NCI-H2171 (cell line): ENCODE results near the gene LSM3.
A peak's percentile ranks its signal among the peaks of the same experiment; 100 is the strongest.

Experiments used
- DNase-seq: peaks from one replicate; lab custom pipeline; 2025; lab: John Stamatoyannopoulos, UW

Gene LSM3

DNA sequence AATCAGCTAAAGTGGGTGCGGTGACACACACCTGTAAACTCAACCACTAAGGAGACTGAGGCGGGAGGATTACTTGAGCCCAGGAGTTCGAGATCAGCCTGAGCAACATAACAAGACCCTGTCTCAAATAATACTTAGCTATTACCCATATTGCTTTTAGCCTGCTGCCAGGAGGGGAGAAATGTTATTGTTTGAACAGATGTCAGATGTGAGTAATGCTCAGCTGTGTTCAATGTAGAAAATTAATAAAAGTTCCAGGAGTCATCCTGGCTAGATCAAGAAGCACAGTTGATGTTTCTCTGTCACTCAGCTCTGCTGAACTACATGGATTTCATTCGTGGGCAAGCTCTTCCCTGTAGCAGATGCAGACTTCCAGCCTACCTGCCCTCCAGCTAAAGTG is 22.2 kb downstream of the LSM3 start:
- no peak for DNase-seq

DNA sequence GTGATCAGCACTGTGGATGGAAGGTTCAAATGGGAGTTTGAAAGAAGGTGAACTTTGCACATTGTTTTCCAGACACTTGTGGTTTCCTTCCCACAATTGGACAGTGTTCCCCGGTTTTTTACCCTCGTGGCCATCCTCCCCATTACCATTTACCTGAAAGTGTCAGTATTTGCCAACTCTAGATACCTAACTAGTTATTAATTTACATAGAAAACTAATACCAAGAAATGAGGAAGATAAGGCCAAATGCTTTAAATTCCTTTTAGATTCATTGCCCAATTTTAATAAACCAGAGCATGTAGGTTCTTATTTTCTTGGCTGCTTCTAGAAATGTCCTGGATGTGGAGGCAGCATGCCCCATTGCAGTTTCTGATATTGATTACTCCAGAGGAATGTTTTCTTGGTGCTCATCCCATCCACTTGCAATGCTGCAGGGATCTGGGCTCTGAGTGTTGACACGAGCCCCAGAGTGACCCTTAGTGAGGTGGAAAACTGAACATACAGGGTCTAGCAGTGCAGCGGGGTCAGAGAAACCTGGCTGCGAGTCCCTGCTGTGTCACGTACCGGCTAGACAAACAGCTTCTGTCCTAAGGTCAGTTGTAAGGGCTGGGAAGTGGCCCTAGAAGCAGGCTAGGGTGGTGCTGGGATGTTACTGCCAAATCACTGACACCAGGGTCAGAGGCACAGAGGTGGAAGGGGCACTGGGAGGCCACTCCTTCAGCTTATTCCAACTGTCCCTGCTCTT is 23.5 kb downstream of the LSM3 start:
- no peak for DNase-seq

DNA sequence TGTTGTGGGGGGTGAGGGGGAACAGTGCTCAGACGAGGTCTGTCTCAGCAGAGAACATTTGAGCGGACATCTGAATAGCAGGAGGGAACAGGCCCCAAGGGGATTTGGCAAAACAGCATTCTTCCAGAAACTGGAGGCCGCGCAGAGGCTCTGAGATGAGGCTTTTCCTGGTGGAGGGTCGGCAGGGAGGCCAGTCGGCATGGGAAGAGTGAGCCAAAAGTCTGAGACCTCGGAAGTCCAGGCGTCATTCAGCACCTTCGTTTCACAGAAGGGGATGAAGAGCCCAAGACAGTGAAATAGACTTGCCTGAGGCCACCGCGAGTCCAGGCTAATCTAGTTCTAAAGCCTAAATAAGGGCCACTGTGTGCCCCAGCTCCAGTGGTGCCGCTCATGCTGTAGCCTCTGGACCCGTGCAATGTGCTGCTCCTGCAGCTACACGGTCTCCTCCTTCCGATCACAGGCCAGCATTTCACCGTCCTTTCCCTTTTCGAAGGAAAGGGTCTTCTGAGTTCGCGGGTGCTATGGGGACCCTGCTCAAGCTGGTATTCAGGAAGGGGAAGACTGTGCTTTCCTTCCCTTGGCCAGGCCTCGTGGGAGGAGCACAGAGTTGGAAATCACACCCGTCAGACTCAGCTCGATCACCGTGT is 24.4 kb downstream of the LSM3 start:
- no peak for DNase-seq

DNA sequence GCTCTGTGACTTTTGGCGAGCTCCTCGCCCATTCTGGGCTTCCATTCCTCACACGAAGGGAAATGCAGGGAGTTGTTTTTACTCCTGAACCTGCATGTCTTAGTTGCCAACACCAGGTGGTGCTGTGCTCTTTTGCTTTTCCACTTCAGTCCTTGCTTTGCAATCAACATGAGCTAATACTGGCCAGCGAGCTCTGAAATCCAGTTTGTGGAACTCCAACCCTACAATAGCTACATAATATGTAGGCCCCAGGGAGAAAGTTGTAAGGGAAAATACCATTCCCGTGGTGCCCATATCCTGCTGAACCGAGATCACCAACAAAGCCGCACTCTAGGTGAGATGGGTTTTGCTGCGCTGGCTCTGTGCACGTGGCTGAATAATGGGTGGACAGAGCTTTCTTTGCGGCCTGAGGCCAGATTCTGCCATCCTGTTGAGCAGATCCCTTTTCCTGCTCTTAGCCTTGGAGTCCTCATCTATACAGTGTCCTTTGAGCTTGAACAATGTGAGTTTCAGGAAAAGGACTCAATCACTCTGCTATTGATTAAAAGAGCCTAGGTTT is 25.0 kb downstream of the LSM3 start:
- peak; percentile 3 for DNase-seq

DNA sequence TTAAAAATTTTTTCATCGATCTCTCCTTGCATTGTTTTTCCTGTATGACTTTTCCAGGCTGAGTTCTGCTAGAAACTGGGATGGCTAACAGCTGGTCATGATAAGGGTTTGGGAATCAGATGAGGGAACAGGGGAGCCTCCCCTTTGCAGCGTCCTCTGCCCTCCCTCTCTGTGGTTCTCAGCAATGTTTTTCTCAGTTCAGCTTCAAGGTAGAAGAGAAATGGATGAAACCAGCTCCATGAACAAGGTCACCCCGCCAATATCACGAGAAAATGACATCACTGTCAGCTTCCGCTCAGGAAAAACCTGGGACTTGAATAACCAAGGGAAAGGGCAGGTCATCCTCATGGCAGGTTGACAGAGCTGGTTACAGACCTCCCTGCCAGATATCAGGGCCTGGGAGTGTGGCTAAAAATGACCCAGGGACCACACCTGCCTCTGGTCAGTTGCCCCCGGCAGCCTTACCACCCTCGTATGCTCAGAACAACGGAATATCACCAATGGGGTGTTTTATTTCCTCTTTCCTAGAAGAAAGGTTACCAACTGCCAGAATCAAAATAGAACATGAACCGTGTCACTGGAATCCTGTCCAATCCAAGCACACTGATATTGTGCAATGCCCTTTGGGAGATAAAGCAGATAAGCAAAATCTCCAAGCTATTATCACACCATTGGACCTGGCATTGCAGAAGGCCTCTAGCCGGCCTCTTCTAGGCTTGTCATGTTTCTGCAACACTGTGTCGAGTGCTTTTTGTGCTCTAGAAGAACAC is 26.1 kb downstream of the LSM3 start:
- no peak for DNase-seq

DNA sequence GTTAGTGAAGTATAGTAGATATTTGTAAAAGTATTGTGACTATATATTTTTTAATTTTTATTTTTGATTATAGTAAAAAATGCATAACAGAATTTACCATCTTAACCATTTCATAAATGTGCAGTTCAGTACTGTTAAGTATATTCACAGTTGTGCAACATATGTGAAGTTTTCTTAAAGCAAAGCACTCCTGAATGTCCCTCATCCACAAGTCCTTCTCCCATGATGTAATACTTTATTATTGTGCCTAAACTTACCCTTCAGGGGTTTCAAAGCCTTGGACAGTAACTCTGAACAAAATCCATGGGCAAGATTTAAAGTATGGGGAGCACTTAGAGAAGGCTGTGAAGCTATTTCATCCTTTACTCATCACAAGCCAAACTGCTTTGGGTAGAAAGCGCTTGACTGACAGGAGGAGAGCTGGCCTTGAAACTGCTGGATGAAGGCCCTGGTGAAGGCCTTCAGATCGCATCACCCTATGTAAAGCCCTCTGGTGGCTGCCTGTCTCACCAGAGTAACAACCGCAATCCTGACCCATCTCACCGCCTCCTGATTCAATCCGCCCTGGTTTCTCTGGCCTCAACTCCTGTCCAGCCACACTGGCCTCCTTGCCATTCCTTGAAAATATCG is 28.0 kb downstream of the LSM3 start:
- DNase-seq, result no peak

DNA sequence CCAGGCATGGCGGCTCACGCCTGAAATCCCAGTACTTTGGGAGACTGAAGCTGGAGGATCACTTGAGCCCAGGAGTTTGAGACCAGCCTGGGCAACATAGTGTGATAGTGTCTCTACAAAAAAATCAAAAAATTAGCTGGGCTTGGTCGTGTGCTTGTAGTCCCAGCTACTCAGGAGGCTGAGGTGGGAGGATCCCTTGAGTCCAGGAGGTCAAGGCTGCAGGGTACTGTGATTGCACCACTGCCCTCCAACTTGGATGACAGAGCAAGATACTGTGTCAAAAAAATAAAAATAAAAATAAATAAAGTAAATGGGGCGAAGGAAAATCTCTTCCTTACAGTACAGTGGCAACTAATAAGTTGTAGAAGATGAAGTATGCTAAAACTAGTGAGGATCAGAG is 29.6 kb downstream of the LSM3 start:
- no peak for DNase-seq

DNA sequence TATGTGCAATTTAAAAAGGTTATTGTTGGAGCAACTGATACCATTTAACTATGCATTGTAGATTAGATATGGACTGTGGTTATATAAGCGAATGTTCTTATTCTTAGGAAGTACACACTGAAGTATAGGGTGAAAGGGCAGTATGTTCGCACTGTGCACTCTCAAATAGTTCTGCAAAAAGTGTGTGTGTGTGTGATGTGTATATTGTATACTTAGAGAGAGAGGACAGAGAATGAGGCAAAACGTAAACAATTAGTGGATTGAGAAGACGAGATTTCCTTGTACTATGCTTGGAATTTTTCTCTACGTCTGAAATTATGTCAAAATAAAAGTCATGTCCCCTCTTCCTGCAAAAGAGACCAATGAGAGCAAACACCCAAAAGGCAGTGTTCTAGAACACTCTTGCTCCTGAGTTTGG is 30.4 kb downstream of the LSM3 start:
- DNase-seq, result no peak

DNA sequence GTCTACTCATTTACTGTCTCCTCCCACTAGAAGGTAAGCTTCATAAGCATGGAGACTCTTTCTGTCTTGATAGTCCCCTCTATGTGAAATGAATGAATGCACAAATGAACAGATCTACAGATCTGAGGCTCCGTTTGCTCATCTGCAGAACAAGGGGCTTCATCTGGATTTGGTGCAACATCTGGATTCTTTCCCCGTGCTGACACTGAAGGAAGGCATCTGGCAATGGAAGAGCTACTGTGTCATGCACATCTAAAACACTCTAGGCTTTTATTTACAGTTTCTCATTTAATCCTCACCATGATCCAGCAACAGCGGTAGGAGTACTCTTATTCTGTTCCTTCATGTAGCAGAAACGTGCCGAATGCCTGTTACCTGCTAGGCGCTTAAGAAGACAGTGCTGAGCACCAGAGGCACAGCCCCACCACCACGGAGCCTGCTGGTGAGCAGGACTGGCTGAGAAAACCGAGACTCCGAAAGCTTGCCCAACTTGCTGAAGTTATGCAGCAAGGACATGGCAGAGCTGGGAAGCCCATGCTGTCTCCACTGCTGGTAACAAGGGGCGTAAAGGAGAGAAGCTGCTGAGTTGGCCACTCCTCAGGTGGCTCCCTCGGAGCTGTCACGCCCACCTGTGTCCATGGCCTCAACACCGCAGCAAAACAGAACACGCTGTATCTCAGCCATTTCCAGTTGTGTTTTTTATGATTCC is 31.1 kb downstream of the LSM3 start:
- no peak for DNase-seq

DNA sequence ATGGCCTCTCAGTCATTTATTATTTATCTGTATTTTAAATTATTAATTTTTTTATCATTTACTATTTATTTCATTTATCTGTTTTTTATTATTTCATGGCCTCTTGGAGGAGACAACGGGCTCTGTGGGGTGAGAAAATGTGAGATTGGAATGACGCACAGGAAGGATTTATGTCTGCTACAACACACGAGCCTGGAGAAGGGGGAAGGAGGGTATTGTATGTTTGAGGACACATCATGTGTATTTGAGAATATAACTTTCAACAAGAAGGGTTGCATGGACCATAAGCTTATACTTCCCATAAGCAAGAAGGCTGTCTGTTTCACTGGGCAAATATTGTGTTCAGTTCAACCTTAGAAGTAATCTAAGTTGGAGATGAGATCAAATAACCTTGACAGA is 31.7 kb downstream of the LSM3 start:
- no peak for DNase-seq

DNA sequence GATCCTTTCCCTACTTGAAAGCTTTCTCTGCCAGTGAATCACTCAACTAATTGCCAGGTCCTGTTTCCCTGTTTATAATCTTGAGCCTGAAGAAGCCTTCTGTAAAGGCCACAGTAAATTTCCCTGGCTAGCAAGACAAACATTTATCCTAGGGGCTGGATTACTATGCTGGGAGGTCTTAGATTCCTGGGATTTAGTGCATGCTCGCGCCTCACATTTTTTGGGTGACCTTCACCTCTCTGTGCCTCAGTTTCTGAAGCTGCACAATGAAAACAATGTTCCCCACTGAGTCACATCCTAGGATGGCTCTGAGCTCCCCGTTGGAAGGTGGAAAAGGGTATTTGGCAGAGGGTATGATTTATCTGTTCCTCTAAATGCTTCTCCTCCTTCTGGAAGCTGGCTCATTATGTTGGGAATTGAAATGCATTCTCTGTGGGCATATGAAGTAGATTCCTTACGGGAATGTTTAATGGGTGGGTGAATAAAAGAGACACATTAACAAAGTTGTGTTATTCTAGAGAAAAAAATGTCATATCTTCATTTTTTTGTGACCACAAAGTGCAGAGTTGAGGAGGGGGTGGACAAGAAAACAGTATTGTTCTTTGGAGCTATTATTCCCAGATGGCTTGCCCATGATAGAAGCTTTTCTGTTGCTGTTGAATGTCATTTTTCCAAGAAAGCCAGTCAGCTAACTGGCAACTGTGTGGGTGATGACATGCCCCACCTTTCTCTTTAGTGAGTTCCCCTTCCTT is 32.4 kb downstream of the LSM3 start:
- DNase-seq, result no peak

DNA sequence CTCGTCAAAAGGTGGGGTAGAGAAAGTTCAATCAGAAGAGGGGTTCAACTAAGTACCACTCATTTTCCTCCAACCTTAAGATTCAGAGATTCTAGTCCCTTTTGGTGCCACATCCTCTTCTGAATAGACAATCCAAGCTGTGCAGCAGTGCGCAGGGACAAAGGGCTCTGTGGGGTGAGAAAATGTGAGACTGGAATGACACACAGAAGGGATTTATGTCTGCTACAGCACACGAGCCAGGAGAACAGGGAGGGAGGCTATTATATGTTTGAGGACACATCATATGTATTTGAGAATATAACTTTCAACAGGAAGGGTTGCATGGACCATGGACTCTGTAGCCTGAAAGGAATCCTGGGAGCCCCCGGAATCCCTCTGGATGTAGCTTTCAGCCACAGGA is 33.0 kb downstream of the LSM3 start:
- DNase-seq, result no peak

DNA sequence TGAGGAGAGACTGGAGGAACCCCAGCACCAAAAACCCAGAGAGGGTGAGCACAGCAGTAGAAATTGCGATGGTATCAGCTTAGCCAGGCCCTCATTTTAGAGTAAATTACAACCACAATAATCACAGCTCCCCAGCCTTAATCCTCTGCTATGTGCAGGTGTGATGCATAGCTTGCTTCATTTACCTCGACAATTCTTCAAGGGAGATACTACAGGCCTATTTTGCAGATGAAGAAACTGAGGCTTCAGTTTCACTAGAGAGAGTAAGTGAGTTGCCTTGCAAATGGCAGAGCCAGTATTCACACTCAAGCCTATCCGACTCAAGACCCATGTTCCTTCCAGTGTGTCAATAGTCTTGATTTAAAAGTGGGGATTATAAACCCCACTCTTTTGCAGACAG is 33.4 kb downstream of the LSM3 start:
- DNase-seq, result no peak

DNA sequence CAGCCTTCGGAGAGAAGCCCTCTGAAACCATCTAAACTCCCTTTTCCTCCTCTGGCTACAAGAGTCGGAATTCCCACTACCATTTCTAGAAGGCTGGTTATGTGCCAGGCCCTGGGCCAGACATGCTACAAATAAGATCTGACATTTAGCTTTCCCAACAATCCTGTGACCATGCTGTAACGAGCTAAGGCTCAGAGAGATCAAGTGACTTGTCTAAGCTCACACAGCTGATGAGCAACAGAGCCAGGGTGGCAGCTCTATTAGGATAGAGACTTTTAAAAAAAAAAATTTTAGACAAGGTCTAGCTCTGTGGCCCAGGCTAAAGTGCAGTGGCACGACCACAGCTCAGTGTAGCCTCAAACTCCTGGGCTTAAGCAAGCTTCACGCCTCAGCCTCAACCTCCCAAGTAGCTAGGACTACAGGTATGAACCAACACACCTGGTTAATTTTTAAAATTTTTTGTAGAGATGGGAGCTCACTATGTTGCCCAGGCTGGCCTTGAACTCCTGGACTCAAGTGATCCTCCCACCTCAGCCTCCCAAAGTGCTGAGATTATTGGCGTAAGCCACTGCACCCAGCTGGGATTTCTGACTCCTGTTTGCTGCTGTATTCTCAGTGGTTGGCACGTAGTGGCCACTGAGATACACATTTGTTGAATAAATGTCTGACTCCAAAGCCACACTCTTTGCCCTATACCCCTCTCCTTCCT is 34.6 kb downstream of the LSM3 start:
- DNase-seq, result no peak

DNA sequence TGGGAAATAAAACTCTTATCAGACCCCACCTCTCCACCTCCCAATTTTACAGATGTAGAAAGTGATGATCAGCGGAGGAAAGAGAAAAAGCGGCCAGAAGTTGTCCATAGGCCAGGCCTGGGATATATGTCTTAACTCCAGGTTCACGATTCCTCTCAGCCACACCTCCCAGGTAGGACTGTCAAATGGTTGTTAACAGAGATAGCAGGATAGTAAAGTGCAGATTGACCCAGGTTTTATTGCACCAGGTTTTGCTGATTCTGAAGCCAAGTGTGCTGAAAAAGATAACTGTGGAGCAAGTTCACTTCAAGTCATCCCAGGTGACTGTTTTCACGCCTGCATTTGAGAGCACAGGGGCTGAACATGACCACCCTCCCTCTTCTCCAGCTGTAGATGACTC is 36.1 kb downstream of the LSM3 start:
- no peak for DNase-seq

DNA sequence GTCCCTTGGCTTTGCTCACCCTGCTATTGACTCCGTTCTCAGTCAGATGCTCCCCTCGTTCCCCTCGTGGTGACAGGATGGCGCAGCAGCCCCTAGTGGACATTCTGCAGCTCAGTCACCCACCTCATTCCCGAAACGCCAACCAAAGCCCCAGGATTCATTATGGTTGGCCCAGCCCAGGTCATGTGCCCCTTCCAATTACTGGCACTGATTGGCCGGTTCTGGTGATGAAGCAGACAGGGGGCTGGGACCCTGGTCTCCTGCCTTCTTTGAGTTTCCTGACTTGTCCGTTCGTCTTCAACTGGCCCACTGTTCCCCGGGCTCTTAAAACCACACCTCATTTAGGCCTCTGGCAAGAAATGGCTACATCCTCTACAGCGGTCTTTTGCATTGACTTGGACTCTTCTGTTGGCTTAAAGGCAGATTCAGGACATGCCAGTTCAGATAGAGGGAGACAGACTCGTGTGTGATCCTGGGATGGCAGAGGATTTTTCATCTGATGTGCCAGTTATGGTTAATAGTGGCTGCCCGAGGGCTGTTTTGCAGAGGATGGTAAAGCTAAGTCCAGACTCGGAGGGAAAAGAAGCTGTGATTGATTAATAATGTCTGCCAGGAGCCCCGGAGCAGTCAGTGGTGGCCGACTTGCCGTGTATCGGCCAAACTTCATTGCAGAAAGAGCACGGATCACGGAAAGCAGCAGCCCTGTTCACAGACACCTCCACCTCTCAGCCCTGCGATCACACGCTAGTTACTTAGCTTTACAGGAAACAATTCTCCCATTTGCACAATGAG is 37.8 kb downstream of the LSM3 start:
- no peak for DNase-seq

DNA sequence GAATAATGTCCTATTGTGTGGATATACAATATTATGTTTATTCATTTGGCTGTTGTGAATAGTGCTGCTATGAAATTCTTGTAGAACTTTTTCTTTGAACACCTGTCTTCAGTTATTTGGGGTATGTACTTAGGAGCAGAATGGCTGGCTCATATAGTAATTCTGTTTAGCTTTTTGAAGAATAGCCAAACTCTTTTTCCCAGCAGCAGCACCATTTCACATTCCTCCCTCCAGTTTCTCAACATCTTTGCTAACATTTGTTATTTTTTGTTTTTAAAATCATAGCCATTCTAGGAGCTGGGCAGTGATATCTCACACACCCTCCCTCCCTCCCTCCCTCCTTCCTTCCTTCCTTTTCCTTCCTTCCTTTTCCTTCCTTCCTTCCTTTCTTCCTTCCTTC is 39.7 kb downstream of the LSM3 start:
- DNase-seq, result no peak

DNA sequence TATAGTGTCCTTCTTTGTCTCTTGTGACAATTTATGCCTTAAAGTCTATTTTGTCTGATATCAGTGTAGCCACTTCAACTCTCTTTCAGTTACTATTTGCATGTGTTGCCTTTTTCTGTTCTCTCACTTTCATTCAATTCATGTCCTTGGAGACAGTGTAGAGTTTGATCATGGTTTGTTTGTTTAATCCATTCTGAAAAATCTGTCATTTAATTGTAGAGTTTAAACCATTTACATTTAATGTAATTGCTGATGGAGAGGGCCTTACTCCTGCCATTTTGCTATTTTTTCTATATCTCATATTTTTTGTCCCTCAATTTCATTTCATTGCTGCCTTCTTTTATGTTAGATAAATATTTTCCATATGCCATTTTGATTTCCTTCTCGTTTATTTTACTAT is 42.3 kb downstream of the LSM3 start:
- DNase-seq, result no peak

DNA sequence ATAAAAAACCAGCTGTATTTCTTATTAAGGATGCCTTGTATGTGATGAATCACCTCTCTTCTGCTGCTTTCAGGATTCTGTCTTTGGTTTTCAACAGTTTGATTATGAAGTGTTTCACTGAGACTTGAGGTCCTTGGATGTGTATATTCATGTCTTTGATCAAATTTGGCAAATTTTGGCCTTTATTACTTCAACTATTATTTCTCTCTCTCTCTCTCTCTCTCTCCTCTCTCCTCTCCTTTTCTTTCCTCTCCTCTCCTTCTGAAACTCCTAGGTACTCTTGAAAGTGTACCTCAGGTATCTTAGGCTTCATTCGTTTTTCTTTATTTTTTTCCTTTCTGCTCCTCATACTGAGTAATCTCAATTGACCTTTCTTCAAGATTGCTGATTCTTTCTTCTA is 43.3 kb downstream of the LSM3 start:
- DNase-seq, result no peak

DNA sequence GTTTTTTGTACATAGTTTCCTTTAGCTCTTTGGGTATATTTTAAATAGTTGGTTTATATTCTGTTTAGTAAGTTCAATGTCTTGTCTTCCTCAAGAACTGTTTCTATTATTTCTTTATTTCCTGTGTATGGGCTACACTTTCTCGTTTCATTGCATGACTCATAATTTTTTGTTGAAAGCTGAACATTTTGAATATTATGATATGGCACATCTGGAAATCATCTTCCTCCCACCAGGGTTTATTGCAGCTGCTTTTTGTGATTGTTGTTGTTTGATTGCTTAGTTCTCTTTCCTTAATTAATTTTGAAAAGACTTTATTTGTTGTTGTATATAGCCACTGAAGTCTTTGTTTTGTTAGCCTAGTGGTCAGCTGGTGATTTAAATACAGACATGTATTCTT is 43.8 kb downstream of the LSM3 start:
- DNase-seq, result no peak
